Adipocyte (in vitro differentiated cells): ENCODE results near the gene FLNC.

Experiments used
- DNase-seq: peaks from one replicate; pipeline ENCODE4 v3.0.0-alpha.2; 2015; ENCODE audit warnings: low read depth
- H3K27me3 ChIP-seq: replicated peaks from 2 replicates; pipeline ENCODE4 v1.7.0; 2013; ENCODE audit warnings: mild to moderate bottlenecking, low read length, moderate library complexity; ENCODE audit not compliant: control insufficient read depth, insufficient read depth
- H3K36me3 ChIP-seq: 2 replicates; pipeline ENCODE4 v1.7.0; 2013; ENCODE audit warnings: low read length, mild to moderate bottlenecking, moderate library complexity; ENCODE audit not compliant: control insufficient read depth, insufficient read depth, severe bottlenecking
- H3K4me1 ChIP-seq: 2 replicates; pipeline ENCODE4 v1.7.0; 2013; ENCODE audit warnings: mild to moderate bottlenecking, low read length, moderate library complexity; ENCODE audit not compliant: control insufficient read depth, insufficient read depth
- H3K4me3 ChIP-seq: 2 replicates; pipeline ENCODE4 v1.7.0; 2013; ENCODE audit warnings: mild to moderate bottlenecking, low read length, moderate library complexity
- H3K9ac ChIP-seq: 2 replicates; pipeline ENCODE4 v1.7.0; 2013; ENCODE audit warnings: mild to moderate bottlenecking, low read length, moderate library complexity
- H3K9me3 ChIP-seq: 2 replicates; pipeline ENCODE4 v1.7.0; 2013; ENCODE audit warnings: mild to moderate bottlenecking, low read length, moderate library complexity; ENCODE audit not compliant: control insufficient read depth

Gene FLNC

GRCh38 chr7:128841921-128842673 is 11.9 kb downstream of the FLNC start:
- H3K27me3 ChIP-seq: no peaks in the 10 kb centered on the region
- H3K9ac ChIP-seq: no peak overlapping the region
- H3K9me3 ChIP-seq: no peaks in the 10 kb centered on the region
- H3K4me3 ChIP-seq: no peak overlapping the region
- H3K36me3 ChIP-seq: peaks cover 95% of the 10 kb centered on the region
- H3K4me1 ChIP-seq: peaks cover 6% of the 10 kb centered on the region
- DNase-seq: peak; percentile 63

GRCh38 chr7:128842674-128843641 is 12.8 kb downstream of the FLNC start:
- no peaks in the 10 kb centered on the region for H3K9me3 ChIP-seq
- H3K27me3 ChIP-seq: no peaks in the 10 kb centered on the region
- DNase-seq: no peak
- peaks cover 96% of the 10 kb centered on the region for H3K36me3 ChIP-seq
- peaks cover 6% of the 10 kb centered on the region for H3K4me1 ChIP-seq
- no peak overlapping the region for H3K4me3 ChIP-seq
- H3K9ac ChIP-seq: no peak overlapping the region

GRCh38 chr7:128843938-128844621 is 13.9 kb downstream of the FLNC start:
- Histone ChIP-seq H3K27me3 (no peaks in the 10 kb centered on the region), H3K9ac (no peak overlapping the region), H3K9me3 (no peaks in the 10 kb centered on the region), H3K4me3 (no peak overlapping the region), H3K36me3 (peaks cover 95% of the 10 kb centered on the region), H3K4me1 (peaks cover 6% of the 10 kb centered on the region)
- no peak for DNase-seq

GRCh38 chr7:128844777-128845311 is 14.6 kb downstream of the FLNC start:
- Histone ChIP-seq H3K27me3 (no peaks in the 10 kb centered on the region), H3K4me1 (peaks cover 6% of the 10 kb centered on the region), H3K9ac (no peak overlapping the region), H3K36me3 (peaks cover 95% of the 10 kb centered on the region), H3K9me3 (no peaks in the 10 kb centered on the region), H3K4me3 (no peak overlapping the region)
- no peak for DNase-seq

- Histone ChIP-seq H3K36me3 (peaks cover 95% of the 10 kb centered on the region), H3K4me1 (peaks cover 6% of the 10 kb centered on the region), H3K9ac (no peak overlapping the region), H3K9me3 (no peaks in the 10 kb centered on the region), H3K27me3 (no peaks in the 10 kb centered on the region), H3K4me3 (no peak overlapping the region)
- no peak for DNase-seq
Measured at GRCh38 chr7:128845475-128845874, 15.3 kb downstream of the FLNC start.

GRCh38 chr7:128845987-128846386 is 15.8 kb downstream of the FLNC start:
- Histone ChIP-seq H3K36me3 (peaks cover 95% of the 10 kb centered on the region), H3K9me3 (no peaks in the 10 kb centered on the region), H3K9ac (no peak overlapping the region), H3K27me3 (no peaks in the 10 kb centered on the region), H3K4me1 (peaks cover 6% of the 10 kb centered on the region), H3K4me3 (no peak overlapping the region)
- no peak for DNase-seq

GRCh38 chr7:128846781-128847444 is 16.7 kb downstream of the FLNC start:
- H3K27me3 ChIP-seq: no peaks in the 10 kb centered on the region
- DNase-seq: no peak

GRCh38 chr7:128847721-128848211 is 17.6 kb downstream of the FLNC start:
- Histone ChIP-seq H3K9ac (no peak overlapping the region), H3K4me3 (no peak overlapping the region), H3K9me3 (no peaks in the 10 kb centered on the region), H3K4me1 (no peaks in the 10 kb centered on the region), H3K27me3 (no peaks in the 10 kb centered on the region), H3K36me3 (peaks cover 97% of the 10 kb centered on the region)
- no peak for DNase-seq

More at GRCh38 chr7:128846781-128847444, 16.7 kb downstream of the FLNC start:
- H3K4me1 ChIP-seq: no peaks in the 10 kb centered on the region
- H3K4me3 ChIP-seq: no peak overlapping the region
- H3K36me3 ChIP-seq: peaks cover 95% of the 10 kb centered on the region
- H3K9ac ChIP-seq: no peak overlapping the region
- H3K9me3 ChIP-seq: no peaks in the 10 kb centered on the region

GRCh38 chr7:128848289-128849155 is 18.3 kb downstream of the FLNC start:
- Histone ChIP-seq H3K9ac (no peak overlapping the region), H3K9me3 (no peaks in the 10 kb centered on the region), H3K4me1 (no peaks in the 10 kb centered on the region), H3K36me3 (peaks cover 97% of the 10 kb centered on the region), H3K4me3 (no peak overlapping the region), H3K27me3 (no peaks in the 10 kb centered on the region)
- DNase-seq: no peak

GRCh38 chr7:128849156-128849515 is 18.9 kb downstream of the FLNC start:
- Histone ChIP-seq H3K27me3 (no peaks in the 10 kb centered on the region), H3K9ac (no peak overlapping the region), H3K4me3 (no peak overlapping the region), H3K4me1 (no peaks in the 10 kb centered on the region), H3K9me3 (no peaks in the 10 kb centered on the region), H3K36me3 (peaks cover 97% of the 10 kb centered on the region)
- no peak for DNase-seq
